ENCODE results near the gene CLEC2A. TPM values are rescaled to one million over a fixed set of nuclear protein-coding genes. Genes with fewer than 3 reads are reported as not detected.
A peak's percentile ranks its signal among the peaks of the same experiment; 100 is the strongest.

The CLEC2A gene
- total RNA-seq, 1 donor from 2014 or later: not detected

DNA sequence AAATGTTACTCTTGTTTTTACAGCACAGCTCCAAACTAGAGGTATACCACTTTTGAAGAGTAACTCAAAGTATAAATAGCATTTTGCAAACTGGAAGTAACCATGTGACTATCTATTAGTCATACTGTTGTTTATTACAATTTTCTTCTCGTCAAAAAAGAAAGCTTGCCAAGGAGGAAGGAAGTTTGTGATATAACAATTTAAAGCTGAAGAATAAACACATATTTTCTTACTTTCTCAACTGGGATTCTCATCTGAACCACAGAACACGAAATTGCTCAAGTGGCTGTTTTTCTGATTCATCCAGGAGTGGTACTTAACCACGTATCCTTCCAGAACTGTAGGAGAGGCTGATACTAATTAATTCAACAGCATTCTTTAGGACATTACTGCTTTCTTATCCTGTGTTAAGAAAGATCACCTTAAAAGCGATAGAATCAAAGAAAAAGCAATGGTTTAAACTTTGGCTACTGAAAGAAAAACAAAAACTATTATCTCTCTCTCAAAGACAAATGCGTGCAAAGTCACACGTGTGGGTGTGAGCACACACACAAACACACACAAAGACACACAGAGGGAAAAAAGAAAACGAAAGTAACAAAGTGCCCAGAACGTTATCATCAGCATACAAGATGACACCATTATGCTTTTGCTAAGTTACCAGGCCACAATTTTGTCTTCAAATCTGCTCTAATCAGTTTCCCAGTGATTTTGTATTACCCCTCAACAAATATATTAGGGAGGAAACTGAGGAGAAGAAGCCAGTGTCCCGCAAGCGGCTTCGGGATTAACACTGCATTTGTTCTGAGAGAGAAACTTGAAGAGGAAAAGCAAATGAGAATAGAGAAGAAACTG, 62.6 kb downstream of the CLEC2A start, which contains the start of gene CLEC2B:
CLEC2B (minus strand) TSS at position 48 of the 855 bp plus-strand sequence.
- Mint-ChIP-seq H3K27ac (peak within 1 kb of the TSS; percentile 4), H3K4me3 (ENCODE audit: low read depth) (no peak within 1 kb of the TSS), H3K9me3 (ENCODE audit: low read depth) (no peaks in the 10 kb centered on the region), H3K36me3 (ENCODE audit: insufficient read depth) (no peaks in the 10 kb centered on the region), H3K27me3 (peaks cover 6% of the 10 kb centered on the region), H3K4me1 (ENCODE audit: low read depth) (peaks cover 9% of the 10 kb centered on the region)
- DNase-seq (ENCODE audit: low spot score, unreplicated experiment): no peak
- TF ChIP-seq, protein P1, sequence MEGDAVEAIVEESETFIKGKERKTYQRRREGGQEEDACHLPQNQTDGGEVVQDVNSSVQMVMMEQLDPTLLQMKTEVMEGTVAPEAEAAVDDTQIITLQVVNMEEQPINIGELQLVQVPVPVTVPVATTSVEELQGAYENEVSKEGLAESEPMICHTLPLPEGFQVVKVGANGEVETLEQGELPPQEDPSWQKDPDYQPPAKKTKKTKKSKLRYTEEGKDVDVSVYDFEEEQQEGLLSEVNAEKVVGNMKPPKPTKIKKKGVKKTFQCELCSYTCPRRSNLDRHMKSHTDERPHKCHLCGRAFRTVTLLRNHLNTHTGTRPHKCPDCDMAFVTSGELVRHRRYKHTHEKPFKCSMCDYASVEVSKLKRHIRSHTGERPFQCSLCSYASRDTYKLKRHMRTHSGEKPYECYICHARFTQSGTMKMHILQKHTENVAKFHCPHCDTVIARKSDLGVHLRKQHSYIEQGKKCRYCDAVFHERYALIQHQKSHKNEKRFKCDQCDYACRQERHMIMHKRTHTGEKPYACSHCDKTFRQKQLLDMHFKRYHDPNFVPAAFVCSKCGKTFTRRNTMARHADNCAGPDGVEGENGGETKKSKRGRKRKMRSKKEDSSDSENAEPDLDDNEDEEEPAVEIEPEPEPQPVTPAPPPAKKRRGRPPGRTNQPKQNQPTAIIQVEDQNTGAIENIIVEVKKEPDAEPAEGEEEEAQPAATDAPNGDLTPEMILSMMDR (IDR thresholded peaks at IDR 0.05; ENCODE audit: unreplicated experiment): no peak

DNA sequence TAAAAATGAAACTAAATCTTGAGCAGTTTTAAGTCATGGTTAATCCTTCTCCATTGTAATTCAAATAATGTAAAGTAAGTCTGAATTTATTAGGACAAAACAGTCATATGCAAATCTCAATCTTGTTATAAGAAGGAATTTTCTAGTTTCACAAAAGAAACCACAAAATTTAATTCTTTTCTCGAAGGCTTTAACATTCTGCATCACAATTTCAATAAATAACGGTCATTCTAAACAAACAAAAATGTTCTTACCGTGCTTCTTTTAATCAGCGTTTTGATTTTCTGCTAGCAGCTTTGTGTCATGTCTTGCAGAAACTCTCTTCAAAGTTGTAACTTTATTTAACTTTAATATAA, 63.2 kb downstream of the CLEC2A start:
- Mint-ChIP-seq H3K9me3 (ENCODE audit: low read depth) (no peaks in the 10 kb centered on the region), H3K27me3 (peaks cover 6% of the 10 kb centered on the region), H3K36me3 (ENCODE audit: insufficient read depth) (no peaks in the 10 kb centered on the region), H3K27ac (no peak overlapping the region), H3K4me1 (ENCODE audit: low read depth) (peaks cover 9% of the 10 kb centered on the region), H3K4me3 (ENCODE audit: low read depth) (no peak overlapping the region)
- DNase-seq (ENCODE audit: low spot score, unreplicated experiment): no peak
- TF ChIP-seq, protein P1 (IDR thresholded peaks at IDR 0.05; ENCODE audit: unreplicated experiment): no peak

DNA sequence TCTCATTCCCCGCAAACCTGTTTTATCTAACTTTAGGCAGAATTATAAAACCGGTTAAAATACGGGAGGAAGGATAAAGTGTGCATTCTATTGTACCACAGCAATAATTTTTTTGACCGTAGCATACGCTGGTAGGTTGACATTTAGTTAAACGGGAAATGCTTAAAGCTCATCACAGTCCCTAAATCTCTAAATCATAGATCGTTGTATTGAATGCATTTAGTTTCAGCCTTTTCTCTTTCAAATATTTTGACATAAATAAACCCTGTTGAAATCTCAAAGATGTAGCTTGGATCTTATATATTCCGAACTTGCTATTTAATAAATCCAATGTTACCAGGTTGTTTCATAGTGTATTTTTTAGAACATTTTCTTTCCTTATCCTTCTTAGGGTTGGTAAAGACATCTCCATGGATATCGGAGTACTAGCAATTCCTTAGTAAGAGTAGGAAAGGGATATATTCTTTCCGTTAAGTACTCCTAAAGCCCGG, 63.8 kb downstream of the CLEC2A start:
- peaks cover 4% of the 10 kb centered on the region for H3K9me3 Mint-ChIP-seq (ENCODE audit: low read depth)
- no peak overlapping the region for H3K4me3 Mint-ChIP-seq (ENCODE audit: low read depth)
- no peak for DNase-seq (ENCODE audit: low spot score, unreplicated experiment)
- H3K27ac Mint-ChIP-seq: no peak overlapping the region
- H3K27me3 Mint-ChIP-seq: peaks cover 6% of the 10 kb centered on the region
- H3K4me1 Mint-ChIP-seq (ENCODE audit: low read depth): peaks cover 9% of the 10 kb centered on the region
- no peaks in the 10 kb centered on the region for H3K36me3 Mint-ChIP-seq (ENCODE audit: insufficient read depth)
- TF ChIP-seq, protein P1 (IDR thresholded peaks at IDR 0.05; ENCODE audit: unreplicated experiment): no peak

DNA sequence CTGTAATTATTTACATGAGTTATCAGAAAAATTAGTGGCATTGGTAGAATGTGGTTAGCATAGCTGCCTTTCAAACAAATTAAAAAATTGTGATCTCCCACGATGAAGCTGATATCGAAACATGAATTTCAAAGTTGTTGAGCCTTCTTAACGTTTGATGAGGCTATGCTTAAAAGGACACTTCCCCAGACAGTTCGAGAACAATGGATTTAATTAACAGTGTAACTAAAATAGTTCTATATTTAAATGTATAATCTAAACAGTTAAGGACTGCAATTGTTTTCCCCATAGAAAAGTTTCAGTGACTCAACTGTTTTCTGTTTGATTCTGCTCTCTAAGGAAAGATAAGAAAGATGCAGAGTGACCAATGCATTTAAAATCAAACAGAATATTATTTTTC, 64.6 kb downstream of the CLEC2A start:
- Mint-ChIP-seq H3K9me3 (ENCODE audit: low read depth) (peaks cover 8% of the 10 kb centered on the region), H3K36me3 (ENCODE audit: insufficient read depth) (no peaks in the 10 kb centered on the region), H3K4me3 (ENCODE audit: low read depth) (no peak overlapping the region)

DNA sequence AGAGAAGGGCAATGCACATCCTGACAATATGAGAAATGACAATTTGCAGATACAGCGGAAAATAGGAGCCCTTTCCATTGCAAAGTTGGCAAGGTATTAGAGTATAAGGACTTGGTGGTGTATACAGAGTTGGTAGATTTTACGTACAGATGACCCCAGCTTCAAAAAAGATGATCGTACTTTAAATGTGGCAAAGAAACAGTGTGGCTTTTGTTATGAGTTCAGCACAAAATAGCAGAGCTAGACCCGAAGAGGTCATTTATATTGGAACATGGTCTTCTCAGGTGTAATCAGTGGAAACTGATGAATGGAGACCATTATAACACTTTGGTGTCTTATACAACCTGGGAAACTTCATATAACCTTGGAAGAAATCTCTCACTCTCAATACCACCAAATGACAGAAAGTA, 65.3 kb downstream of the CLEC2A start:
- TF ChIP-seq, protein P1 (IDR thresholded peaks at IDR 0.05; ENCODE audit: unreplicated experiment): no peak
- Mint-ChIP-seq H3K36me3 (ENCODE audit: insufficient read depth) (no peaks in the 10 kb centered on the region), H3K27me3 (peaks cover 6% of the 10 kb centered on the region), H3K4me1 (ENCODE audit: low read depth) (peaks cover 6% of the 10 kb centered on the region), H3K4me3 (ENCODE audit: low read depth) (no peak overlapping the region), H3K9me3 (ENCODE audit: low read depth) (peaks cover 8% of the 10 kb centered on the region), H3K27ac (no peak overlapping the region)
- DNase-seq (ENCODE audit: low spot score, unreplicated experiment): no peak

More for the DNA sequence above, 64.6 kb downstream of the CLEC2A start:
- Mint-ChIP-seq H3K4me1 (ENCODE audit: low read depth) (peaks cover 6% of the 10 kb centered on the region), H3K27me3 (peaks cover 6% of the 10 kb centered on the region), H3K27ac (no peak overlapping the region)
- DNase-seq (ENCODE audit: low spot score, unreplicated experiment): no peak
- TF ChIP-seq, protein P1 (IDR thresholded peaks at IDR 0.05; ENCODE audit: unreplicated experiment): no peak

Measured in progenitor cell of endocrine pancreas (in vitro differentiated cells).